ENCODE measurements around the gene VEPH1. TPM values are rescaled to one million over a fixed set of nuclear protein-coding genes. Genes with fewer than 3 reads are reported as not detected.

The VEPH1 gene
- total RNA-seq, 1 donor from 2014 or later = 2.7 TPM

GRCh38 chr3:157248590-157249422 lies 254.4 kb downstream of the VEPH1 start:
- Histone ChIP-seq H3K27me3 (no peaks in the 10 kb centered on the region), H3K4me3 (no peak overlapping the region), H3K9me3 (no peaks in the 10 kb centered on the region), H3K4me1 (peaks cover 13% of the 10 kb centered on the region), H3K27ac (no peak overlapping the region), H3K36me3 (no peaks in the 10 kb centered on the region)
- no peak for DNase-seq (ENCODE audit: extremely low spot score in 2 of 2)
- TF ChIP-seq CTCF (IDR thresholded peaks at IDR 0.05) = no peak
- peak in 1 of 2 donors; percentile 44 for TF ChIP-seq POLR2AphosphoS5 (IDR thresholded peaks at IDR 0.05; ENCODE audit: insufficient read depth in 1 of 2, low read depth in 1 of 2)
- intact Hi-C loops (cut with DNase I) = no loop called here

GRCh38 chr3:157247391-157247790 lies 255.8 kb downstream of the VEPH1 start:
- H3K27me3 ChIP-seq = no peaks in the 10 kb centered on the region
- intact Hi-C loops (cut with DNase I) = no loop called here
- H3K9me3 ChIP-seq = no peaks in the 10 kb centered on the region
- peaks cover 13% of the 10 kb centered on the region for H3K4me1 ChIP-seq
- H3K36me3 ChIP-seq = no peaks in the 10 kb centered on the region
- DNase-seq (ENCODE audit: extremely low spot score in 2 of 2) = no peak
- no peak overlapping the region for H3K27ac ChIP-seq
- TF ChIP-seq CTCF (IDR thresholded peaks at IDR 0.05) (no peak), POLR2A (IDR thresholded peaks at IDR 0.05) (no peak), POLR2AphosphoS5 (IDR thresholded peaks at IDR 0.05; ENCODE audit: insufficient read depth in 1 of 2, low read depth in 1 of 2) (no peak)
- no peak overlapping the region for H3K4me3 ChIP-seq

- DNase-seq (ENCODE audit: extremely low spot score in 2 of 2) = no peak
- Histone ChIP-seq H3K4me1 (peaks cover 7% of the 10 kb centered on the region), H3K4me3 (no peak overlapping the region), H3K9me3 (no peaks in the 10 kb centered on the region), H3K27ac (no peak overlapping the region), H3K36me3 (no peaks in the 10 kb centered on the region), H3K27me3 (no peaks in the 10 kb centered on the region)
- intact Hi-C loops (cut with DNase I) = no loop called here
- TF ChIP-seq POLR2AphosphoS5 (IDR thresholded peaks at IDR 0.05; ENCODE audit: insufficient read depth in 1 of 2, low read depth in 1 of 2) (no peak), CTCF (IDR thresholded peaks at IDR 0.05) (no peak), POLR2A (IDR thresholded peaks at IDR 0.05) (no peak)
Measured at GRCh38 chr3:157242836-157243235, 260.4 kb downstream of the VEPH1 start.

- intact Hi-C loops (cut with DNase I) = no loop called here
- Histone ChIP-seq H3K4me3 (no peak overlapping the region), H3K27me3 (no peaks in the 10 kb centered on the region), H3K36me3 (no peaks in the 10 kb centered on the region), H3K4me1 (no peaks in the 10 kb centered on the region), H3K9me3 (no peaks in the 10 kb centered on the region), H3K27ac (no peak overlapping the region)
- DNase-seq (ENCODE audit: extremely low spot score in 2 of 2) = no peak
- no peak for TF ChIP-seq POLR2A (IDR thresholded peaks at IDR 0.05)
- TF ChIP-seq POLR2AphosphoS5 (IDR thresholded peaks at IDR 0.05; ENCODE audit: insufficient read depth in 1 of 2, low read depth in 1 of 2) = no peak
- no peak for TF ChIP-seq CTCF (IDR thresholded peaks at IDR 0.05)
Measured at GRCh38 chr3:157241599-157241998, 261.6 kb downstream of the VEPH1 start.

- no peak overlapping the region for H3K4me3 ChIP-seq
- H3K27me3 ChIP-seq = no peaks in the 10 kb centered on the region
- H3K4me1 ChIP-seq = no peaks in the 10 kb centered on the region
- no peak for TF ChIP-seq CTCF (IDR thresholded peaks at IDR 0.05)
- TF ChIP-seq POLR2A (IDR thresholded peaks at IDR 0.05) = no peak
- no peak for TF ChIP-seq POLR2AphosphoS5 (IDR thresholded peaks at IDR 0.05; ENCODE audit: insufficient read depth in 1 of 2, low read depth in 1 of 2)
- H3K36me3 ChIP-seq = no peaks in the 10 kb centered on the region
- H3K27ac ChIP-seq = no peak overlapping the region
- no peak for DNase-seq (ENCODE audit: extremely low spot score in 2 of 2)
- intact Hi-C loops (cut with DNase I) = no loop called here
- H3K9me3 ChIP-seq = no peaks in the 10 kb centered on the region
Measured at GRCh38 chr3:157240408-157240807, 262.8 kb downstream of the VEPH1 start.
